GM18870 (cell line): ENCODE data around the gene HSD17B2.
"Not testable (repeated sequence)": the region's sequence is repeated elsewhere in the genome, so short reads cannot be mapped to it uniquely, and the experiment has no call there.

Source experiments
- ATAC-seq: cut with Tn5 transposase; IDR thresholded peaks from one replicate; pipeline ENCODE4 v1.9.1; 2021; ENCODE audit warnings: moderate library complexity; ENCODE audit not compliant: unreplicated experiment

The HSD17B2 gene

DNA sequence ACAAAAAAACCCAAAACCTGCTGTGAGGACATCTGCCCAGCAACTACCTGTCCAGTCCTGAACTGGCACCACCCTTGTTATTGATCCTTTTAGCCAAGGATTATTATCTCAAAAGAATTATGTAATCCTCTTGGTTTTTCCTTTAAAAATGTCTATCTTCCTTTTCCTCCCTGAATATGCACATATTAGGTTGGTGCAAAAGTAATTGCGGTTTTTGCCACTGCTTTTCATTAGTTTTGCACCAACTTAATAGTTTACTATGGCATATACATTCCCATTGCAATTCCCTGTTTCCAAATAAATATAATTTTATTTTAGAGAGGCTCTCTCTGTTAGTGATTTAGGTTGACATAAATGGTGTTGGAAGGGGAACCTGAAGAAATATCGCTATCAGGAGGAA, 83.7 kb downstream of the HSD17B2 start:
- no peak for ATAC-seq

DNA sequence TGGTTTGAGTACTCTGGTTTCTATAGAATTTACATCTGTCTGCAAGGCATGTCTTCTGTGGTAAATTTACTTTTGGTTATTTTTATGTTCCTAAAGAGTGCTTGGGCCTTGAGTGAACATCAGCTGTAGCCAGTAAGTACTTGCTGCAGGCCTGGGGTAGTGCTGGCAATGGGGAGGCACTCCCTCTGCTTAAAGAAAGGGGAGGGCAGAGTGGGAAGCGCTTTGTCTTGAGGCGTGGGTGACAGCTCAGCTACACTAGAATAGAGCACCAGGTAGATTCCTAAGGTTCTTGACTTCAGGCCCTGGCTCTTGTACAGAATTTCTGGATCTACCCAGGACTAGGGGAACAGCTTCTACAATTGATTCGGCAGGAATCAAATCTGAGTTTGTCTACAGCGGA, 84.4 kb downstream of the HSD17B2 start:
- ATAC-seq: no peak

DNA sequence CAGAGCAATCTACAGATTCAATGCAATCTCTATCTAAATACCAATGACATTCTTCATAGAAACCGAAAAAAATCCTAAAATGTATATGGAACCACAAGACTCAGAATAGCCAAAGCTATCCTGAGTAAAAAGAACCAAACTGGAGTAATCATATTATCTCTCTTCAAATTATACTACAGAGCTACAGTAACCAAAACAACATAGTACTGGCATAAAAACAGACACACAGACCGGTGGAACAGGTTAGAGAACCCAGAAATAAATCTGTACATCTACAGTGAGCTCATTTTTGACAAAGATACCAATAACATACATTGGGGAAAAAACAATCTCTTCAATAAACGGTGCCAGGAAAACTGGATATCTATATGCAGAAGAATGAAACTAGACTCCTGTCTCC, 89.6 kb downstream of the HSD17B2 start:
- ATAC-seq: no peak

DNA sequence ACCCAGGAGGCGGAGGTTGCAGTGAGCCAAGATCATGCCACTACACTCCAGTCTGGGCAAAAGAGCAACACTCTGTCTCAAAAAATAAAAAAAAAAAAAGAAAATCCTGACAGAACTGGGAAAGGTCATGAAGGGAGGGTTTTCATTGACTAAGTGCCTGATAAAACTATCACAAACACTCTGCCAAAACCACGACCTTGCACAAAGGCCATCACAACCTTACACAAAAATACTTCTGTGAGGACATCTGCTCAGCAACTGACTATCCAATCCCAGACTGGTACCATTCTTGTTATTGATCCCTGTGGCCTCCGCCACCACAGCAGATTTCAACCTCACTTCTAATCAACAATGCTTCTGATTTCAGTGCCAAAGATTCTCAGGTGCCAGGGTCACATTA, 94.8 kb downstream of the HSD17B2 start:
- ATAC-seq: no peak

DNA sequence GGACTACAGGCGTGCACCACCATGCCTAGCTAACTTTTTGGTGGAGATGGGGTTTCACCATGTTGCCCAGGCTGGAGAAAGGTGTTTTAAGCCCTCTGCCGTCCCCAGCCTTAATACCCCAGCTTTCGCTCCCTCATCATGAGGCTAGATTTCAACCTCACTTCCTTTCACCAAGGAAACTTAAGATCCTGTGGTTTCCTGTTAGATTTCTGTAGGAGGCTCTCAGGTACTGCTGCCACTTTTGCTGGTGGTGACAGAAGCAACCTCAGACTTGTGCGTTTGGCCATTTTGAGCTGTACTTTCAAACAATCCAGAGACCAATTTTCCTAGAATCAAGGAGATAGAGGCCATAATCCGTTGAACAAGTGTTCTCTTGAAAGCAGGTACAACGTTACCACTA, 98.7 kb downstream of the HSD17B2 start:
- ATAC-seq: no peak

DNA sequence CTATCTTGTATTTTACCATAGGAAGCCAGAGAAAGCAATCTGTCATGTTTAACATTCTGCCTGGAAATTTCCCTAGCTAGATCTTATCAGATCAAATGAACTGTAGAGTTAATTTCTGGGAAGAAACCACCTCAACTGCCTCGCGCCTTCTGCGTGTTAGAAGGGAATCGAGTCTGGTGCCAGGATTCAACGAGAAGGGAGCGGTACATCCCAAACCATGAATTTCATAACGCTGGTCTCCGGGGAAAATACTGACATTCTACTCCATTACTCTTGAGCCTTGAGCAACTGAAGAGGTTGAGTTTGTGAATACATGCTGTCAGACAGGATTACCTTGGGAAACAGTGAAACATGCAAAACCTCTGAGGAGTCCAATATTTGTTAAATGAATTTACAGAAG, 99.8 kb downstream of the HSD17B2 start:
- ATAC-seq: no peak

DNA sequence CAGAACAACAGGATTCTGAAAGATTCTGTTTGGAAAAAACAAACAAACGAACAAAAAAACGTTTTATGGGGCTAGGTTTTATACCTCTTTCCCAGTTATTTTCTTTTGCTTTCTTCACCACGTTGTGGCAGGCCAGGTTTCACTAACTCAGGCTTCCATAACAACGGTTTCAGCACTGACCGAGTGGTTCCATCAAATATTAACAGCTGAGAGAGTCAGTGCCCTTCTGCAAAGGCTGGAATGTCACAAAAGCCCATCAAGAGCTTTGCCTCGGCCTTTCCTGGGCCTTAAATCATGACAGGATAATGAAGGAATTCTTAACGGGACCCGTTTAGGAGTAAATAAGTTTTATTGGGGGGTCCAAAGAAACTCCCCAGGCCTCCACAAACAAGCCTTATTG, 100.8 kb downstream of the HSD17B2 start:
- no peak for ATAC-seq

DNA sequence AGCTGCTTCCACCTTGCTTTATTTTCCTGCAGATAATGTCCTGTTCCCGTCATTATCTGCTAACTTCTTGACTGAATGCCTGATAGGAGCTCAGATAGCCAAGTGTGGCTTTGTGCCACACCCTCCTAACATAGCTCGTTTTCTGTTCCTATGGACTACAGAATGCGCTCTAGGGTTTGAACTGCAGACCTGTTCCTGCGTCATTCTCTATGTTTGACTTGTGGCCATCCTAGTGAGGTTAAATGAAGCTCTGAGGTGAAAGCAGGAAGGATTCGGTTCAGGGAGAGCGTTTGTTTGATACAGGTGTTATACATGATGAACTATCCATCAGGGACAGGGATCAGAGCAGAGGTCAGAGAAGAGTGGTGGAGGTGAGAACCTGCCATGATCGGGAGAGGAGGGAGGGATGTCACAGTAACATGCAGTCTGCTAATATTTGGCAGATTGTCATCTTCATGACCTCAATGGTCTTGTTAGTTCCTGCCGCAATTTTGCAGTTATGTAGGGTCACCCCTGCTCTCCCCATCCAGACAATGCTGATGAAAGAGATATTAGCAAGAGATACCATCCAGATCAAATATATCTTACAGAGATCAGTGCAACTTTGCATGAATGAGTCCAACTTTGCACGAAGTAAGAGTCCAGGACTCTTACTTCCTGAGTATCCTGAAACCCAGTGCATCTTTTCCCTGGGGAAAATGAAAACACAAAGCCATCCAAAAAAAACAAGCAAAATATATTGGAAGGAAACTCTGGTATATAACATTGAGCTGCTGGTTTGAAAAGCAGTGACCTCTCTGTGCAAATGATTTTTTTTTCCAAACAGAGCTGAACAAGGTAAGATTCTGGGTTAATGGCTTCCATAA, 102.1 kb downstream of the HSD17B2 start:
- ATAC-seq: no peak

DNA sequence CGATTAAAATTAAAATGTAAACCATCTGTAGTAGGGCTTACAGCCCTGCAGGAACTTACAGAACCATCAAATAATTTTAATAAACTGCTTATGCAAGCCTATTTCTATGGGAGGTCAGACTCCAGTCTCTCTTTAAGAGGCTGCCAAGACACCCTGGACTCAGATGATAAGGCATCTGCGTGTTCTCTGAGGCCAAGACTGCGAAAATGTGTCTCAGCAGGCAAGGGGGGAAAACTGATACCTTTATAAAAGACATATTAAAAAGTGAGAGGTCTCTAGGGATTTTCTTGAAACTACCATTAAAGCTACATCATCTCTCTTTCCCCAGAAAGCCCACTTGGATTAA, 102.7 kb downstream of the HSD17B2 start:
- ATAC-seq: no peak

DNA sequence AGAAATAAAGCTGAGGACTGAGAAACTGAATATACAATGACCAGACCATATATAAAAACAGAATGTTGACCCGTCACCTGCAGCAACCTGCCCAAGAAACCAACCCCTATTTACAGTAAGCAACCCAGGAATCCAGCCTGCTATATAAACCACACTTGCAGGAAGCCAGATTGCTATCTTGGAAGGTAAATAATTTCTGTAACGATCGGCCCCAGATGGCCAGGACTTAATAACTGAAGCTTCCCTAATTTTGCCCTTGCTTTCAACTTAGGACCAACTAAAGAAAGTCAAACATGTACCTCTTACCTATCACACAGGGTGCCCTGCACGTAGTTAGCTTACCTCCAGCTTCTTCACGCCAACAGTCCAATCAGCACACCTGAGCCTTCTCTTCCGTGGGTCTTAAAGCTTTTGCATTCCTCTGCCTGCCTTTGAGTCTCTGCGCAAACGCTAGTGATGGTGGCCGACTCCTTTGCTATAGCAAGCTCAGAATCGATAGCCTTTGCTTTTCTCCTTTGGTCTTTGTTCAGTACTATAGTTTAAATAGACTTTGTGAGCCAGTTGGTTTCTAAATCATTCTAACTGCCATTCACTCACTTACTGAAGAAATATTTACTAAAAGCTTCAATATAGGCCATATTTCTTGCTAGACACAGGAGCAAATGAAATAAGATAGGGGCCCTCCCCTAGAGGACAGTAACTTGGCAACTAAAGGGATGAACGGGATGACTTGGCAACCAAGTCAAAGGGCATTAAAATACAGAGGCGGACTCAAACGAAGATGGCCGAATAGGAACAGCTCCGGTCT, 103.6 kb downstream of the HSD17B2 start:
- no peak for ATAC-seq

DNA sequence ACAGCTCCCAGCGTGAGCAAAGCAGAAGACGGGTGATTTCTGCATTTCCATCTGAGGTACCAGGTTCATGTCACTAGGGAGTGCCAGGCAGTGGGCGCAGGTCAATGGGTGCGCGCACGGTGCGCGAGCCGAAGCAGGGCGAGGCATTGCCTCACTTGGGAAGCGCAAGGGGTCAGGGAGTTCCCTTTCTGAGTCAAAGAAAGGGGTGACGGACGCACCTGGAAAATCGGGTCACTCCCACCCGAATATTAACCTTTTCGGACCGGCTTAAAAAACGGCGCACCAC, 104.2 kb downstream of the HSD17B2 start:
- not testable (repeated sequence) for ATAC-seq

DNA sequence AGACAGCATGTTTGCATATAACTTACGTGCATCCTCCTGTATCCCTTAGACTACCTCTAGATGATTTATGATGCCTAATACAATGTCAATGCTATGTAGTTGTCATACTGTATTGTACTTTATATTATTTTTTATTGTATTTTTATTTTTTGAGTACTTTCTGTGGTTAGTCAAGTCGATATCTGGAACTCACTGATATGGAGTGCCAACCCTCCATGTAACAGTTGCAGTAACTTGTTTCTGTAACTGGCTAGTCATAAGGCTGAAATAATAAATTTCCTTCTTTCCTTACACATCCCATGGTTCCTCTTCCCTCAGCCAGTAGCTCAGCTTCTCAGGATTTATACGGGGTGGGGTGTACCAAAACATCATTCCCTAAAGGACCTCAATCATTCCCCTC, 111.5 kb downstream of the HSD17B2 start:
- no peak for ATAC-seq

DNA sequence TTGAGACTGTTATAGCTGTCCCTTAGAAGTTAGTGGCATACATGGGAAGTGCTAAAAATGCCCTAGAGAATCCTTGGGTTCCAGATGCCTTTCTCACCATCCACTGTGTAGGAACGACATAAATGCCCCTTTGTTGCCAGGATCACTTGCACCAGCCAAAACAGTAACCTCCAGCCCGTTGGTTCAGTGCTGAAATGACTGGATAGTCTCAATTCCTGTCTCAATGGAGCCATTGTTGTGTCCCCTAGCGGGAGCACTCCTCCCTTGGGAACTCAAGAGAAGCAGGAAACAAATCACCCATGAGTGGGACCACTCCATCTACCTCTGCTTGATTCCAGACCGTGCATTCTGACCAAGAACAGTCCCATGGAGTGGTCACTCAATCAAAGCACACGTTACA, 111.9 kb downstream of the HSD17B2 start:
- ATAC-seq: no peak

DNA sequence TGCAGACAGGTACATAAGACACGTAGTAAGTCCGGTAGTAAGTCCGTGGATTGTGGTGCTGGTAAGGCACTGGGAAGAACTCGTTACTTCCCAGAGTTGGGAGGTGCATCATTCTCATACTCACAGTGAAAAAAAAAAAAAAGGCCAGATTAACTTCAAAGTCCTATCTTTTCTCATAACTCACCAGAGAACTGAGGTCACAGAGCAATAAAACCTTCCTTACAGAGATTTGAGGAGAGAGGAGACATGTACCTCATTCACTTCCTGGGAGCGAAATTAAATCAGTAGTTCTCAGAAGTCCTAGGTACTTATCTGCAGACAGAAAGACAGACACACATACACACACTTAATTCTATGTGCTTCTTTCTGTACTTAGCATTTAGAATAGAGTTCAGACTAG, 112.5 kb downstream of the HSD17B2 start:
- no peak for ATAC-seq
